ENCODE results near the gene PELO.

DNA sequence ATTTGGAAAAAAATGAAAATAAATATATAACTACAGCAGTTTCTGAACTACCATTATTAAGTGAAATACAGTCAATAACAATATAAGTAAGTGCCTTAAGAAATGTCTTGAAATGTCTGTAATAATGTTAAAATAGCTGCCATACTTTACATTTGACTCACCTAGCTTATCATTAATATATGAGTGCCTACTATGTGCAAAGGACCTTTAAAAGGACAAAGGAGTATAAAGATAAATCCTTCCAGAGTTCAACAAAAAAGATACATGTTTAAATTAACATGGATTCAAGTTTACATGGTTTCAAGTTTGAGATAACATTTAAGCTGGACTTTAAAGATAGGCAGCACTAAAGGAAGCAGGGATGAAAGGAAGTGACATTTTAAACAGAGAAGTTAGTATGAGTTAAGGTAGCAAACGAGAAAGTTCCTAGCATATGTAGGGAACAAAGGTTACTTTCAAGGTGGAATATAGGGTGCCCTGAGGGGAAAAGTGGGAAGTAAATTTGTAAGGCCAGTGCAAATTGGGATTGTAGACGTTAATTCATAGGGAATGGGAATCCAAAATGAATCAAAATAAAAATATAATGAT is 8.9 kb downstream of the PELO start:
- TF ChIP-seq PKNOX1 (IDR thresholded peaks at IDR 0.05) (no peak), TARDBP (IDR thresholded peaks at IDR 0.05) (no peak)

Data from HEK293T (cell line).